CD4-positive, alpha-beta T cell treated with Interferon gamma for 1 hour (primary cell): Measurements from ENCODE around the gene CCR2.

Source experiments
- DNase-seq: peaks from one replicate; pipeline ENCODE4 v3.0.0-alpha.2; 2020

The CCR2 gene

DNA sequence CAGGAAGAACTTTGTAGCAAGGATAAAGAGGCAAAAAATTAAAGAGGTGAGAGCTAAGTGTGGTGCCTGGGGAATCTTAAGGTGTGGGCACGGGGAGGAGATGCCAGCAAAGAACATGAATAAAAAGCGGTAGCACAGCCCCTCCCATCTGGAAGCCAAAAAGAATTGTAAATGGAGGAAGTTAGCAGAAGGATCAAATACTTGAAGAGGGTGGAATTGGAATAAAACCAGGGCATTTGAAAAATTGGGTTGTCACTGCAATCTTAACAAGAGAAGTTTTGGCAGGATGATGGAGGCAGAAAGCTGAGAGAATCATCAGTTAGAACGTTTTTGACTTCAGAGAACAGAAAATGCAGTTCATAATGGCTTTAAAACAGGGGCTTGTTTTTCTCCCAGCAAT lies 2.4 kb downstream of the CCR2 start:
- no peak for DNase-seq

DNA sequence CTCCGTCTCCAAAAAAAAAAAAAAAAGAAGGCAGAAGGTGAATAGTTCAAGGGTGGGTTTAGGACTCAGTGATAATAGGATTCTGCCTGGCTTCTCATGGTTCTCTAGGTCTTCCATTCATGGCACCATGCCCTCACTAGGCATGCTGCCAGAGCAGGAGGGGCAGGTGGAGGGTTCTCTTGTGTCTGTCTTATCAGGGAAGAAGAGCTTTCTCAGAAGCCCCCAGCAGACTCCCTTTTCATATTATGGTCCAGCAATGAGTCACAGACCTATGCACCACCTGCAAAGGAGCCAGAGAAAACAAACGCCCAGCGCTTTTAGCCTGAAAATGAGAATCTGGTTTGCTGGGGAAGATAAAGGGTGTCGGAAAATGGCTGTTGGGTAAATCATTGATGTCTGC lies 3.0 kb downstream of the CCR2 start:
- no peak for DNase-seq

DNA sequence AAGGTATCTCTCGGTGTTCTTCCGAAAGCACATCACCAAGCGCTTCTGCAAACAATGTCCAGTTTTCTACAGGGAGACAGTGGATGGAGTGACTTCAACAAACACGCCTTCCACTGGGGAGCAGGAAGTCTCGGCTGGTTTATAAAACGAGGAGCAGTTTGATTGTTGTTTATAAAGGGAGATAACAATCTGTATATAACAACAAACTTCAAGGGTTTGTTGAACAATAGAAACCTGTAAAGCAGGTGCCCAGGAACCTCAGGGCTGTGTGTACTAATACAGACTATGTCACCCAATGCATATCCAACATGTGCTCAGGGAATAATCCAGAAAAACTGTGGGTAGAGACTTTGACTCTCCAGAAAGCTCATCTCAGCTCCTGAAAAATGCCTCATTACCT lies 4.6 kb downstream of the CCR2 start:
- no peak for DNase-seq

DNA sequence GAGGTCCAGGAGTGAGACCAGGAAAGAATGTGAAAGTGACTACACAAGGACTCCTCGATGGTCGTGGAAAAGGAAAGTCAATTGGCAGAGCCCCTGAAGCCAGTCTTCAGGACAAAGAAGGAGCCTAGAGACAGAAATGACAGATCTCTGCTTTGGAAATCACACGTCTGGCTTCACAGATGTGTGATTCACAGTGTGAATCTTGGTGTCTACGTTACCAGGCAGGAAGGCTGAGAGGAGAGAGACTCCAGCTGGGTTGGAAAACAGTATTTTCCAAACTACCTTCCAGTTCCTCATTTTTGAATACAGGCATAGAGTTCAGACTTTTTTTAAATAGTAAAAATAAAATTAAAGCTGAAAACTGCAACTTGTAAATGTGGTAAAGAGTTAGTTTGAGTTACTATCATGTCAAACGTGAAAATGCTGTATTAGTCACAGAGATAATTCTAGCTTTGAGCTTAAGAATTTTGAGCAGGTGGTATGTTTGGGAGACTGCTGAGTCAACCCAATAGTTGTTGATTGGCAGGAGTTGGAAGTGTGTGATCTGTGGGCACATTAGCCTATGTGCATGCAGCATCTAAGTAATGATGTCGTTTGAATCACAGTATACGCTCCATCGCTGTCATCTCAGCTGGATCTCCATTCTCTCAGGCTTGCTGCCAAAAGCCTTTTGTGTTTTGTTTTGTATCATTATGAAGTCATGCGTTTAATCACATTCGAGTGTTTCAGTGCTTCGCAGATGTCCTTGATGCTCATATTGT lies 6.0 kb downstream of the CCR2 start:
- no peak for DNase-seq

DNA sequence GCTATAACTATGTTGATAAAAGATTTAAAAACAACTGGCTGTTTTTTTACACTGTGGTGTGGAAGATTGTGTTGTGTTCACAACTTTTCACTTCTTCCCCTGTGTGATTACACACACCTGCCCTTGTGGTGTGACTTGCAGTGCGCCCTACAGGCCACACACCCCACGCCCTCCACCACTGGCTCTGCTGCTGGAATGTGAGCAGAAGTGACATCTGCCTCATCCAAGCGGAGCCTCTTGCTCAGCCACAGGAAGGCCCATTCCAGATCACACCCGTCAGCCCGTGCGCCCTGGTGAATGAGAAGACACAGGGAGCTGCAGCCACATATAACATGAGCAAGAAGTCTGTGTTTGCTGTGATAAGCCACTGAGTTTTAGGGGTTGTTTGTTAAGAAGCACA lies 7.0 kb downstream of the CCR2 start:
- no peak for DNase-seq

DNA sequence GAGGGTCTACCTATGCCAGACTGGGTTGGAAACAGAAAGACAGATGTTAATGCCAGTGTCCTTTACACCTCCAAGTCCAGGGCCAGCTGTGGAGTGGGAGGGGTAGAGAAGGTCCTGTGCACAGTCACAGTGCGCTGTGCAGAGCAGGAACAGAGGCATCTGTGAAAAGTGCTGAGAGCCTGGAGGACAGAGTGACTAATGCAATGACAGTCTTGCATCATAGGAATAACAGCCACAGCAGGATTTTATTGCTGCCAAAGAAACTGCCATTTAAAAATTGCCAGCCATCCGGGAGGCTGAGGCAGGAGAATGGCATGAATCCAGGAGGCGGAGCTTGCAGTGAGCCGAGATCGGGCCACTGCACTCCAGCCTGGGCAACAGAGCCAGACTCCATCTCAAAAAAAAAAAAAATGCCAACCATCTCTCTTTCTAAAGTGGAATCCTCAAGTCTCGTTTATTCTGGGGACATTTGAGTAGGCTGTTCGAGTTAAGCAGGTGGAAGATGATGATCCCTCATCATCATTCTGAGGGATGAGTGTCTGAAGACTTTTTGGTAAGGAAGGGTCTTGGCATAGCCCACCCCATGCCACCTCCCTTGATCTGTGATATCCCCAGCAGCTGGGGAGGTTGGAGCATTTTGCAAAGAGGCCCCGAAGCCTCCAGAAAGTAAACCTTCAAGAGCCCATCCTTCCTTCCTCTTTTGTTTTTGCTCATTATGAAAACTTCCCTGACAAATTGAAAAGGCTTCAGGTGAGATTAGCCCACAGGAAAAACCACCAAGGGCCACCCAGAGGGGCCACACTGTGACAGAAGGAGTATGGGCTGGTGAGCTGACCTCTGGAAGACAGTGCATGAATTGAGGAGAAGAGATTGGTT lies 7.7 kb downstream of the CCR2 start:
- peak; percentile 48 for DNase-seq

DNA sequence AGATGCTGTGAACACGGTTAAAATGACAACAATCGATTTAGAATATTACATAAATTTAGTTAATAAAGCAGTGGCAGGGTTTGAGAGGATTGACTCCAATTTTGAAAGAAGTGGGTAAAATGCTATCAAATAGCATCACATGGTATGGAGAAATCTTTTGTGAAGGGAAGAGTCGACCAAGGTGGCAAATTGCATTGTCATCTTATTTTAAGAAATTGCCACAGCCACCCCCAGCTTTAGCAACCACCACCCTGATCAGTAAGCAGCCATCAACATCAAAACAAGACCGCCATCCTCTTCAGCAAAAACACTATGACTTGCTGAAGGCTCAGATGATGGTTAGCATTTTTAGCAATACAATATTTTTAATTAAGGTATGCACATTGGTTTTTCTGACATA lies 11.1 kb downstream of the CCR2 start:
- no peak for DNase-seq

DNA sequence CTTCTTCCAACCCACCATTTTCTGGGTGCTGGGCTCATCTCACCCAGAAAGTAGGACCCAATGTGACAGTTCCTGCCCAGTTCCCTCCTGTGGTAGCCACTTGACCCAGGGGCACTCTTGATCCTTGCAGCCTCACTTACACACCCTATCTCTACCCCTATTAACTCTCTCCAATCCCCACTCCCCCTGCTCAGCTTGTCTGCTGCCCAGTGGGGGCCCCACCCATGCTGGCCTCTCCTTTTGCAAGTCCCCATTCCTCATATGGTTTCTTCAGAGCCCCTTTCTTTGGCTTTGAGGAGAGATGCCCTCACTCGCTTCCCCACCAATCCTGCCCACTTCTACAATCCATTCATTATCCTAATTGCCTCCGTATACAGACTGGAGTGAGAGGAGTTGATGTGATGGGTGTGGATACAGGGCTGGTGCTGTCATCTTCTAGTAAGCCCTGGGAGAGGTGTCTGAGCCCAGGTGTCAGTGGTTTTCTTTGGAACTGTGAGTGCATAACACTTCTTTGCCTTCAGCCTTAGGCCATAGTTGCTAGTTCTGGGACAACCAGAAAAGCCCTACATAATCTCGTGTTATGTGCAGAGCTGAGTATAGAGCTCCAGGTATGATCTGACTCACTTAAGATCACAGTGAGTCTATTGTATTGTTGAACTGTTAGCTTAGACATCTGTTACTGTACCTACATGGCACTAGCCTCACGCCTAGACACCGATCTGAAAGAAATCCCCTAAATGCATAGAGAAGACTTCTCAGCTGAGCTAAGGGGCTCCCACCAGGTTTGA lies 12.0 kb downstream of the CCR2 start:
- DNase-seq, result no peak

DNA sequence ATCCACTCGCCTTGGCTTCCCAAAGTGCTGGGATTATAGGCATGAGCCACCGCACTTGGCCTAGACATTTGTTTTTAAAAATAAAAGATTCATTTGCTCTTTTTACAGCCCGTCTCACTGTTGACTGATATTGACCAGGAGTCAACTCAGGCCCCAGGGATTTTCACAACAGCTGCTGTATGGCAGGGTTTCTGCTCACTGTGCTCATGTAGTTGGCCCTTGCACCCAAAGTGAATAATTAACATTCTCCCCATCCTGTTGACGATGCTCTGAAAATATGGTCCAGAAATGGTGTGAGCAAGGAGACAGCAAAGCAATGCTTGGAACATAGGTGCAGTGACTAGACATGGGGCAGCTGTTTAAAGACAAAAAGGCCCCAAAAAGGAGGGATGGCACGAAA lies 13.9 kb downstream of the CCR2 start:
- DNase-seq, result no peak

DNA sequence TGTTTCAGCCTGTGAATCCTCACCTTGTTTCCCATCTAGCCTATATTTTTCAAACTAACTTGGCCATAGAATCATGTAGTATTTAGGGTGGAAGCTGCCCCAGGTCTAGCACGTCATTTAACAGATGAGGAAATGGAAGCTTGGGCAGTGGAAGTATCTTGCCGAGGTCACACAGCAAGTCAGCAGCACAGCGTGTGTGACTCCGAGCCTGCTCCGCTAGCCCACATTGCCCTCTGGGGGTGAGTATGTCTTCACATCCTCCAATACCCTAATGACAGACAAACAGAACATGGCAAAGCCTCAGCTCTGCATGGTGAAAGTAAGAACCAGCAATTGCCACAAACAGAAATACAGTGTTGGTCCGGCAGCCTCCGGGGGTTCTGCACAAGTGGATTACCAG lies 14.7 kb downstream of the CCR2 start:
- peak; percentile 82 for DNase-seq

DNA sequence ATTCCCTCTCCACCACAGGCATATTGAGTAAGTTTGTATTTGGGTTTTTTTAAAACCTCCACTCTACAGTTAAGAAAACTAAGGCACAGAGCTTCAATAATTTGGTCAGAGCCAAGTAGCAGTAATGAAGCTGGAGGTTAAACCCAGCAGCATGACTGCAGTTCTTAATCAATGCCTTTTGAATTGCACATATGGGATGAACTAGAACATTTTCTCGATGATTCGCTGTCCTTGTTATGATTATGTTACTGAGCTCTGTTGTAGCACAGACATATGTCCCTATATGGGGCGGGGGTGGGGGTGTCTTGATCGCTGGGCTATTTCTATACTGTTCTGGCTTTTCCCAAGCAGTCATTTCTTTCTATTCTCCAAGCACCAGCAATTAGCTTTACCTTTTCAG lies 15.2 kb downstream of the CCR2 start:
- no peak for DNase-seq

DNA sequence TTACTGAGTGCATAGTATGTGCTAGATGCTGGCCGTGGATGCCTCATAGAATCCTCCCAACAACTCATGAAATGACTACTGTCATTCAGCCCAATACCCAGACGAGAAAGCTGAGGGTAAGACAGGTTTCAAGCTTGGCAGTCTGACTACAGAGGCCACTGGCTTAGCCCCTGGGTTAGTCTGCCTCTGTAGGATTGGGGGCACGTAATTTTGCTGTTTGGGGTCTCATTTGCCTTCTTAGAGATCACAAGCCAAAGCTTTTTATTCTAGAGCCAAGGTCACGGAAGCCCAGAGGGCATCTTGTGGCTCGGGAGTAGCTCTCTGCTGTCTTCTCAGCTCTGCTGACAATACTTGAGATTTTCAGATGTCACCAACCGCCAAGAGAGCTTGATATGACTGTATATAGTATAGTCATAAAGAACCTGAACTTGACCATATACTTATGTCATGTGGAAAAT lies 15.8 kb downstream of the CCR2 start:
- DNase-seq, result no peak

DNA sequence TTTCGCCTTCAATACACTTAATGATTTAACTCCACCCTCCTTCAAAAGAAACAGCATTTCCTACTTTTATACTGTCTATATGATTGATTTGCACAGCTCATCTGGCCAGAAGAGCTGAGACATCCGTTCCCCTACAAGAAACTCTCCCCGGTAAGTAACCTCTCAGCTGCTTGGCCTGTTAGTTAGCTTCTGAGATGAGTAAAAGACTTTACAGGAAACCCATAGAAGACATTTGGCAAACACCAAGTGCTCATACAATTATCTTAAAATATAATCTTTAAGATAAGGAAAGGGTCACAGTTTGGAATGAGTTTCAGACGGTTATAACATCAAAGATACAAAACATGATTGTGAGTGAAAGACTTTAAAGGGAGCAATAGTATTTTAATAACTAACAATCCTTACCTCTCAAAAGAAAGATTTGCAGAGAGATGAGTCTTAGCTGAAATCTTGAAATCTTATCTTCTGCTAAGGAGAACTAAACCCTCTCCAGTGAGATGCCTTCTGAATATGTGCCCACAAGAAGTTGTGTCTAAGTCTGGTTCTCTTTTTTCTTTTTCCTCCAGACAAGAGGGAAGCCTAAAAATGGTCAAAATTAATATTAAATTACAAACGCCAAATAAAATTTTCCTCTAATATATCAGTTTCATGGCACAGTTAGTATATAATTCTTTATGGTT lies 17.1 kb downstream of the CCR2 start, which contains the start of gene CCR5:
TSS of gene CCR5 (plus strand) at position 108 of the 680 bp plus-strand sequence. CDS start 1,957 bp downstream, outside the sequence.
- DNase-seq, result no peak

DNA sequence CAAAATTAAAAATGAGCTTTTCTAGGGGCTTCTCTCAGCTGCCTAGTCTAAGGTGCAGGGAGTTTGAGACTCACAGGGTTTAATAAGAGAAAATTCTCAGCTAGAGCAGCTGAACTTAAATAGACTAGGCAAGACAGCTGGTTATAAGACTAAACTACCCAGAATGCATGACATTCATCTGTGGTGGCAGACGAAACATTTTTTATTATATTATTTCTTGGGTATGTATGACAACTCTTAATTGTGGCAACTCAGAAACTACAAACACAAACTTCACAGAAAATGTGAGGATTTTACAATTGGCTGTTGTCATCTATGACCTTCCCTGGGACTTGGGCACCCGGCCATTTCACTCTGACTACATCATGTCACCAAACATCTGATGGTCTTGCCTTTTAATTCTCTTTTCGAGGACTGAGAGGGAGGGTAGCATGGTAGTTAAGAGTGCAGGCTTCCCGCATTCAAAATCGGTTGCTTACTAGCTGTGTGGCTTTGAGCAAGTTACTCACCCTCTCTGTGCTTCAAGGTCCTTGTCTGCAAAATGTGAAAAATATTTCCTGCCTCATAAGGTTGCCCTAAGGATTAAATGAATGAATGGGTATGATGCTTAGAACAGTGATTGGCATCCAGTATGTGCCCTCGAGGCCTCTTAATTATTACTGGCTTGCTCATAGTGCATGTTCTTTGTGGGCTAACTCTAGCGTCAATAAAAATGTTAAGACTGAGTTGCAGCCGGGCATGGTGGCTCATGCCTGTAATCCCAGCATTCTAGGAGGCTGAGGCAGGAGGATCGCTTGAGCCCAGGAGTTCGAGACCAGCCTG lies 17.8 kb downstream of the CCR2 start:
- DNase-seq, result no peak

DNA sequence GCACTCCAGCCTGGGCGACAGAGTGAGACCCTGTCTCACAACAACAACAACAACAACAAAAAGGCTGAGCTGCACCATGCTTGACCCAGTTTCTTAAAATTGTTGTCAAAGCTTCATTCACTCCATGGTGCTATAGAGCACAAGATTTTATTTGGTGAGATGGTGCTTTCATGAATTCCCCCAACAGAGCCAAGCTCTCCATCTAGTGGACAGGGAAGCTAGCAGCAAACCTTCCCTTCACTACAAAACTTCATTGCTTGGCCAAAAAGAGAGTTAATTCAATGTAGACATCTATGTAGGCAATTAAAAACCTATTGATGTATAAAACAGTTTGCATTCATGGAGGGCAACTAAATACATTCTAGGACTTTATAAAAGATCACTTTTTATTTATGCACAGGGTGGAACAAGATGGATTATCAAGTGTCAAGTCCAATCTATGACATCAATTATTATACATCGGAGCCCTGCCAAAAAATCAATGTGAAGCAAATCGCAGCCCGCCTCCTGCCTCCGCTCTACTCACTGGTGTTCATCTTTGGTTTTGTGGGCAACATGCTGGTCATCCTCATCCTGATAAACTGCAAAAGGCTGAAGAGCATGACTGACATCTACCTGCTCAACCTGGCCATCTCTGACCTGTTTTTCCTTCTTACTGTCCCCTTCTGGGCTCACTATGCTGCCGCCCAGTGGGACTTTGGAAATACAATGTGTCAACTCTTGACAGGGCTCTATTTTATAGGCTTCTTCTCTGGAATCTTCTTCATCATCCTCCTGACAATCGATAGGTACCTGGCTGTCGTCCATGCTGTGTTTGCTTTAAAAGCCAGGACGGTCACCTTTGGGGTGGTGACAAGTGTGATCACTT lies 18.8 kb downstream of the CCR2 start:
- DNase-seq, result no peak

DNA sequence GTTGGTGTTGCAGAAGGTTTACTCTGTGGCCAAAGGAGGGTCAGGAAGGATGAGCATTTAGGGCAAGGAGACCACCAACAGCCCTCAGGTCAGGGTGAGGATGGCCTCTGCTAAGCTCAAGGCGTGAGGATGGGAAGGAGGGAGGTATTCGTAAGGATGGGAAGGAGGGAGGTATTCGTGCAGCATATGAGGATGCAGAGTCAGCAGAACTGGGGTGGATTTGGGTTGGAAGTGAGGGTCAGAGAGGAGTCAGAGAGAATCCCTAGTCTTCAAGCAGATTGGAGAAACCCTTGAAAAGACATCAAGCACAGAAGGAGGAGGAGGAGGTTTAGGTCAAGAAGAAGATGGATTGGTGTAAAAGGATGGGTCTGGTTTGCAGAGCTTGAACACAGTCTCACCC lies 20.8 kb downstream of the CCR2 start:
- no peak for DNase-seq

DNA sequence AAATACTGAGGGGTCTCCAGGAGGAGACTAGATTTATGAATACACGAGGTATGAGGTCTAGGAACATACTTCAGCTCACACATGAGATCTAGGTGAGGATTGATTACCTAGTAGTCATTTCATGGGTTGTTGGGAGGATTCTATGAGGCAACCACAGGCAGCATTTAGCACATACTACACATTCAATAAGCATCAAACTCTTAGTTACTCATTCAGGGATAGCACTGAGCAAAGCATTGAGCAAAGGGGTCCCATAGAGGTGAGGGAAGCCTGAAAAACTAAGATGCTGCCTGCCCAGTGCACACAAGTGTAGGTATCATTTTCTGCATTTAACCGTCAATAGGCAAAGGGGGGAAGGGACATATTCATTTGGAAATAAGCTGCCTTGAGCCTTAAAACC lies 21.3 kb downstream of the CCR2 start:
- DNase-seq, result no peak

DNA sequence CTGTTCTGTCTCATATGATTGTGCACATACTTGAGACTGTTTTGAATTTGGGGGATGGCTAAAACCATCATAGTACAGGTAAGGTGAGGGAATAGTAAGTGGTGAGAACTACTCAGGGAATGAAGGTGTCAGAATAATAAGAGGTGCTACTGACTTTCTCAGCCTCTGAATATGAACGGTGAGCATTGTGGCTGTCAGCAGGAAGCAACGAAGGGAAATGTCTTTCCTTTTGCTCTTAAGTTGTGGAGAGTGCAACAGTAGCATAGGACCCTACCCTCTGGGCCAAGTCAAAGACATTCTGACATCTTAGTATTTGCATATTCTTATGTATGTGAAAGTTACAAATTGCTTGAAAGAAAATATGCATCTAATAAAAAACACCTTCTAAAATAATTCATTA lies 21.9 kb downstream of the CCR2 start:
- no peak for DNase-seq

DNA sequence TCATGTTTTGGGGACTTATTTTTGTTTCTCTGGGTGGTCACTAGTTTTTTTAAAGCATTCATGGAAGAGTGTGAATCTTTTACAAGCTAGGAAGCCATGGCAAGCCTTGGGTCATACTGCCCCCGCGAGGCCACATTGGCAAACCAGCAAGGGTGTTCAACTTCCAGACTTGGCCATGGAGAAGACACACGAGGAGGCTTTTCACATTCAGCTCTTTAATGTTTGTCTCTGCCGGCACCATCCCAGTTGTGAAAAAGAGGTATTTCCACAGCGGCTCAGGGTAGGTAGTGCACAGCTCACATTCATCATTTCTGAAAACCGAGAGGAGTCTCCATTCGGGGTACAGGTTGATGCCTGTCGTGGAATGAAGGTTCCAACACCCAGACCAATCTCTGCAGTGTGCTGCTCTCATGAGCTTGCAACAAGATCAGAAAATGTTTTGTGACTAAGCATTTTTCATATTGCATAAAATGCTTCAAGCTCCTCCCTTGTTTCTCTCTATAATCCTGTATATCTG lies 24.6 kb downstream of the CCR2 start:
- peak; percentile 54 for DNase-seq

DNA sequence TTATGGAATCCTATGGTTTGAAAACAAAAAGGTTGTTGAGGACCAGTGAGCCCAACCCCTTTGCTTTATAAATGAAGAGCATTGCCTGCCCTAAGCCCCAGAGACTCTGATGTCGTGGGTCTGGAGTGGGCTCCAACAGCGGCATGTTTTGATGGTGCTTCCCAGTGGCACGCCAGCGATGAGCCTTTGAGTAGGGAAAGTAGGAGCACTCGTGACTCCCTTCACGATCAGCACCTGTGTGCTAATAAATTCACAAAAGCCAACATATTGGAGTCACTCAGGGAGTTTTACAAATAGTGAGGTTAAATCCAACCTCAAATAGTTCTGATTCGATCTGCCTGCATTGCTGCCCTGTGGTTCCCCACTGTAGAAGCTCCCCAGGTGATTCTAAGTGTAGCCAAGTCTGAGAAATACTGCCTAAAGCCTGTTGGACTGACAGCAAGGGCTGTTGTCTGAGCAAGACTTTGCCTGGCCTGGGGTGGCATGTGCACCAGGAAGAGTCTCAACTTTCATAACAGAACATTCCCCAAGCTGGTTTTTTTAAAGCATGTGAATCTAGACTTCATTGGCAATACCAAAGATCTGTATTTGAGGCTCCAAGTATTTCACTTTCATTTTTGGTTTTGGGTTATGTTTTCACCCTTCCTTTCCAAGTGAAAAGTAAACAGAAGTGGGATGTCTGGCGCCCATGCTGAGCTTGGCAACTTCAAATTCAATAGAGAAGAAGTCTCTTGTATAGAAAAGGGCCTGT lies 26.7 kb downstream of the CCR2 start:
- no peak for DNase-seq
